Kasumi-1 (cell line): ENCODE measurements around the gene TMEM98.
"Not testable (repeated sequence)": the region's sequence is repeated elsewhere in the genome, so short reads cannot be mapped to it uniquely, and the experiment has no call there.

Source experiments
- DNase-seq, 2 experiments: peaks; one replicate each; lab custom pipeline; 2025; lab: John Stamatoyannopoulos, UW

The TMEM98 gene

DNA sequence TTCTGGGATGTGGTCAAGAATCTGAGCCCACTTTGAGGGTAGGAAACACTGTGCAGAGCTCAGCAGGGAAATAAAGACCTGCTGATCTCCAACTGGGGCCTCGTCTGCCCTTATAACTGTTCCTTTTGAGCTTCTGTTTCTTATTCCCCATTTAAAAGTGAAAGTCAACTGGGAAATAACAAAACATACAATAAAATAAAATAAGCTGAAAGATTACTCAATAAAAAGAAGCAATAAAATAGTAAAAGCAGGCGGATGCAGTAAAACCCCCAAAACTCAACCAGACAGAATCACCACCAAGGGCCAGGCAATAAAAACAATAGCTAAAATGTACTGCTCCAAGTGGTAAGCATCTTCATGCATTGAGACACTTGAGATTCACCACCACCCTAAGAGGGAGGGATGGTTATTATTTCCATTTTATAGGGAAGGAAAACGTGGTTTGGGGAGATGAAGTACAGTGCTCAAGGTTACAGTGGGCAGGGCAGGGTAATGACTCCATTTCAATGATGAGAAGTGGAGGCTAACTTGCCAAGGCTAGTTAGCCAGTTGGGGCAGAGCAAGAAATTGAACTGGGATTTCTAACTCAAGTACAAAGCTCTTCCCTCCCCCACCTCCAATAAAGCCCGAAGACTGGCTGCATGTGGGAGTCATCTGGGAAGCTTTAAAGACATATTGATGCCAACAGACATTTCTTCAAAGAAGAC, 57.2 kb downstream of the TMEM98 start:
- no peak for DNase-seq

DNA sequence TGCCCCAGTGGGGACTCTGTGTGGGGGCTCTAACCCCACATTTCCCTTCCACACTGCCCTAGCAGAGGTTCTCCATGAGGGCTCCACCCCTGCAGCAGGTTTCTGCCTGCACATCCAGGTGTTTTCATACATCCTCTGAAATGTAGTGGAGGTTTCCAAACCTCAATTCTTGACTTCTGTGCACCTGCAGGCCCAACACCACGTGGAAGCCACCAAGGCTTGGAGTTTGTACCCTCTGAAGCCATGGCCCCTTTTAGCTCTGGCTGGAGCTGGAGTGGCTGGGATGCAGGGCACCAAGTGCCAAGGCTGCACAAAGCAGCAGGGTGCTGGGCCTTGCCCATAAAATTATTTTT, 59.5 kb downstream of the TMEM98 start:
- not testable (repeated sequence) for DNase-seq

DNA sequence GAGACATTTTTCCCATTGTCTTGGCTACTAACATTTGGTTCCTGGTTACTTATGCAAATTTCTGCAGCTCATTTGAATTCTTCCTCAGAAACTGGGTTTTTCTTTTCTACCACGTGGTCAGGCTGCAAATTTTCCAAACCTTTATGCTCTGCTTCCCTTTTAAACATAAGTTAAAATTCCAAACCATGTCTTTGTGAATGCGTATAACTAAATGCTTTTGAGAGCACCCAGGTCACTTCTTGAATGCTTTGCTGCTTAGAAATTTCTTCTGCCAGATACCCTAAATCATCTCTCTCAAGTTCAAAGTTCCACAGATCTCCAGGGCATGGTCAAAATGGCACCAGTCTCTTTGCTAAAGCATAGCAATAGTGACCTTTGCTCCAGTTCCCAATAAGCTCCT, 59.9 kb downstream of the TMEM98 start:
- not testable (repeated sequence) for DNase-seq

DNA sequence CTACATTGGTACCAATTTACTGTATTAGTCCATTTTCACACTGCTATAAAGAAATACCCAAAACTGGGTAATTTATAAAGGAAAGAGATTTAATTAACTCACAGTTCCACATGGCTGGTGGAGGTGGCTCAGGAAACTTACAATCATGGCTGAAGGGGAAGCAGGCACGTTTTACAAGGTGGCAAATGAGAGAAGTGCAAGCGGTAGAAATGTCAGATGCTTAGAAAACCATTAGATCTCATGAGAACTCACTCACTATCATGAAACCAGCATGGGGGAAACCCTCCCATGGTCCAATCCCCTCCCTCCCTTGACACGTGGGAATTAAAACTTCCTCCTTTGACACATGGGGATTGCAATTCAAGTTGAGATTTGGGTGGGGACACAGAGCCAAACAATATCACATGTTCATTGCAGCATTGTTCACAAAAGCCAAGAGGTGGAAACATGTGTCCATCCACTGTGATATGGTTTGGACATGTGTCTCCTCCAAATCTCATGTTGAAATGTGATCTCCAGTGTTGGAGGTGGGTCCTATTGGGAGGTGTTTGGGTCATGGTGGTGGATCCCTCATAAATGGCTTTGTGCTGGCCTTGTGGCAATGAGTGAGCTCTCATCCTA, 60.6 kb downstream of the TMEM98 start:
- DNase-seq: no peak

DNA sequence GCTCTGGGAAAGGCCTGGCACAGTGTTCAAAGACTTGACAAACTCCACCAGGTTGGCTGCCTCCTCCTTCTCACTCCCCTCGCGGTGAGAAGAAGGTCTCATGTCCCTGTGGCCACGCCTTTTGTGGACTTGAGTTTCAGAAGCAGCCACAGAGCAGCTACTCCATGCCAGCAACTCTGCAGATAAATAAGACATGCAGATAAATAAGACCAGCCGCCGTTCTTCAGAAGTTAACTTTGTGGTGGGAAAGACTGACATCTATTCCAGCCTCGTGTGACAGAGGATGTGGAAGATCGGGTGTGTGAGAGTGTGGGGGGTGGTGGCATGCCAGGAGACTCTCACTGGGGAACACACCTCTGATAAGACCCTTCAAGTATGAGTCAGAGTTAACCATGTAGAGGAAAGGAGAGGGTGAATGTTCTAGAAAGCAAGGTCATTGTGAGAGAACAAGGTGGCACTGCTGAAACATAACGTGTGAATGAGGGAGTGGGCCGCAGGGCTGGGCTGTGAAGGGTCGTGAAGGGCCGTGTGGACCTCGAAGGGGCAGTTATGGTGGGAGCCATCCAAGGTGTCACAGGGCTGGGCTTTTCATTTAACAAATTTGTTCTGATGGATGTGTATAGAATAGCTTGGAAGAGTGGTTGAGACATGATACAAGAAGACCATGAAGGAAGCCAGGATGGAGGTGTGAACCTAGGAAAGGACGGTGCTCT, 64.5 kb downstream of the TMEM98 start:
- DNase-seq: no peak

DNA sequence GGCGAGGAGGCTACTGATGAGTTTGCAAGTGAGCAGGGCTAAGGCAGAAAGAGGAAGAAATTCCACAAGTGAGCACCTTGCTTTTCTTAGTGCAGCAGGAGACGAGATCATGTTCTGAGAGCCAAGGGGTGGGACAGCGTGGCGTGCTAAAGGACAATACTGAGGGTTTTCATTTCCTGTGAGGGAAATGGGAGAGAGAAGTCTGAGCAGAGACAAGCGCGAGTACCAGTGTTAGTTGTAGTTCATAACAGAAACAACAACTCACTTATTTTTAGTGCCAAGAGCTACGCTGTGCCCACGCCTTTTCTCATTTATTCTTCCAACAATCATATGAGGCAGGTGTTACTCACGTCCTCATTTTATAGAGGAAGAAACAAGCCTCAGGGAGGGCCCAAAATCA, 66.0 kb downstream of the TMEM98 start:
- no peak for DNase-seq
